SK-N-SH (cell line): ENCODE data around the gene PTPRK. TPM values are rescaled to one million over a fixed set of nuclear protein-coding genes. Genes with fewer than 3 reads are reported as not detected.

Experiments used
- CTCF ChIA-PET: fragments of 300-600, 350-600 bp; formaldehyde crosslinking; extraction: SDS; loops from one replicate; lab custom pipeline; 2021; lab: Yijun Ruan, JAX
- POLR2A ChIA-PET: fragments of 350-600 bp; sonication (Branson Sonifier 250); formaldehyde crosslinking; extraction: SDS; loops from one replicate; lab custom pipeline; 2020; ENCODE audit warnings: antibody characterized with exemption, inconsistent platforms; lab: Yijun Ruan, JAX
- DNase-seq: peaks from one replicate; pipeline ENCODE4 v3.0.0; 2012
- H2AFZ ChIP-seq: fragments of 200-600 bp; sonication (generic); 2 replicates; pipeline ENCODE4 v1.8.1; 2016; ENCODE audit warnings: antibody characterized with exemption, mild to moderate bottlenecking, low read depth
- H3F3A ChIP-seq: fragments of 200-600 bp; sonication (generic); replicated peaks from 2 replicates; pipeline ENCODE3; 2016; ENCODE audit warnings: antibody characterized with exemption, mild to moderate bottlenecking; ENCODE audit not compliant: insufficient read depth
- H3K27ac ChIP-seq, 2 experiments: fragments of 200-500 bp in 1 of 2; fragments of 200-600 bp in 1 of 2; sonication (Bioruptor generic) in 1 of 2; sonication (generic), shearing (Covaris generic) in 1 of 2; 2 replicates each; pipeline versions ENCODE4 v1.5.1 to v1.6.1; 2014 to 2016; ENCODE audit warnings: low read depth in 2 of 2, inconsistent platforms in 1 of 2, low read length in 1 of 2, mild to moderate bottlenecking in 1 of 2, mixed read lengths in 1 of 2
- H3K27me3 ChIP-seq: fragments of 200-600 bp; sonication (generic), shearing (Covaris generic); 2 replicates; pipeline ENCODE4 v1.6.1; 2016; ENCODE audit warnings: mixed run types; ENCODE audit not compliant: insufficient read depth
- H3K36me3 ChIP-seq, 2 experiments: fragments of 200-500 bp in 1 of 2; fragments of 200-600 bp in 1 of 2; sonication (Bioruptor generic) in 1 of 2; sonication (generic) in 1 of 2; replicated peaks in 1 of 2; 2 replicates each; pipeline versions ENCODE3 to v1.5.1; 2014 to 2016; ENCODE audit warnings: low read length in 1 of 2, mild to moderate bottlenecking in 1 of 2; ENCODE audit not compliant: insufficient read depth in 2 of 2, control insufficient read depth in 1 of 2
- H3K4me1 ChIP-seq, 2 experiments: fragments of 200-500 bp in 1 of 2; fragments of 200-600 bp in 1 of 2; sonication (Bioruptor generic) in 1 of 2; sonication (generic), shearing (Covaris generic) in 1 of 2; 2 replicates each; pipeline versions ENCODE4 v1.5.1 to v1.6.1; 2014 to 2016; ENCODE audit warnings: low read depth in 1 of 2, low read length in 1 of 2, mixed run types in 1 of 2; ENCODE audit not compliant: insufficient read depth in 2 of 2, control insufficient read depth in 1 of 2
- H3K4me2 ChIP-seq: fragments of 200-600 bp; sonication (generic), shearing (Covaris generic); 2 replicates; pipeline ENCODE4 v1.6.1; 2017; ENCODE audit warnings: mixed run types
- H3K4me3 ChIP-seq, 2 experiments: fragments of 200-500 bp in 1 of 2; fragments of 200-600 bp in 1 of 2; sonication (Bioruptor generic) in 1 of 2; sonication (generic), shearing (Covaris generic) in 1 of 2; 2 replicates each; pipeline versions ENCODE4 v1.5.1 to v1.8.1; 2014 to 2016; ENCODE audit warnings: low read depth in 2 of 2, inconsistent platforms in 1 of 2, low read length in 1 of 2, mild to moderate bottlenecking in 1 of 2, mixed read lengths in 1 of 2, moderate library complexity in 1 of 2
- H3K79me2 ChIP-seq: fragments of 200-600 bp; sonication (generic); 2 replicates; pipeline ENCODE4 v1.8.1; 2017; ENCODE audit warnings: mild to moderate bottlenecking; ENCODE audit not compliant: insufficient read depth
- H3K9ac ChIP-seq: fragments of 200-600 bp; sonication (generic); 2 replicates; pipeline ENCODE4 v1.6.1; 2017; ENCODE audit warnings: mixed run types
- H3K9me2 ChIP-seq: fragments of 200-600 bp; sonication (generic); 2 replicates; pipeline ENCODE4 v1.6.1; 2017; ENCODE audit warnings: mixed run types
- H3K9me3 ChIP-seq: fragments of 200-600 bp; sonication (generic); 2 replicates; pipeline ENCODE4 v1.6.1; 2017; ENCODE audit warnings: mixed run types, mild to moderate bottlenecking, moderate library complexity
- H4K20me1 ChIP-seq: fragments of 200-600 bp; sonication (generic); 2 replicates; pipeline ENCODE4 v1.6.1; 2017; ENCODE audit warnings: mild to moderate bottlenecking, mixed run types; ENCODE audit not compliant: insufficient read depth
- EP300 ChIP-seq, 2 experiments: IDR thresholded peaks; 2 replicates each; pipeline versions ENCODE4 v1.4.0 to v1.6.1; 2012; ENCODE audit warnings: borderline replicate concordance in 1 of 2, low read depth in 1 of 2, low read length in 1 of 2
- NFIC ChIP-seq: IDR thresholded peaks from 2 replicates; pipeline ENCODE4 v1.4.0; 2012; ENCODE audit warnings: borderline replicate concordance
- RAD21 ChIP-seq: IDR thresholded peaks from 2 replicates; pipeline ENCODE4 v1.6.1; 2012; ENCODE audit warnings: mild to moderate bottlenecking, low read length
- TCF12 ChIP-seq: IDR thresholded peaks from 2 replicates; pipeline ENCODE4 v1.4.0; 2012
- TEAD4 ChIP-seq: IDR thresholded peaks from 2 replicates; pipeline ENCODE4 v1.4.0; 2012; ENCODE audit warnings: mild to moderate bottlenecking, borderline replicate concordance; ENCODE audit not compliant: insufficient read depth
- WGBS: methylation state at CpG from one replicate; pipeline ENCODE4 v1.1.6; 2017; ENCODE audit warnings: low lambda C conversion rate; 5-methylcytosine and 5-hydroxymethylcytosine counted together
- polyA plus RNA-seq, 3 experiments: library from polyadenylated mRNA; depleted of rRNA; stranded (reverse); fragments of >200 nt; gene quantifications; 2 replicates each; pipeline ENCODE4 v1.2.3, GENCODE V29; 2012
- TF ChIP-seq, protein P1 (sequence below): IDR thresholded peaks from 2 replicates; pipeline ENCODE4; 2012
- TF ChIP-seq, protein P2 (sequence below): fragments of 150-350 bp; IDR thresholded peaks from 2 replicates; pipeline ENCODE4 v1.6.1; 2017; ENCODE audit warnings: antibody characterized with exemption, low read length, low read depth, borderline replicate concordance
- TF ChIP-seq, protein P3 (sequence below): IDR thresholded peaks from 2 replicates; pipeline ENCODE4 v1.4.0; 2012; ENCODE audit warnings: low read depth

Gene PTPRK
- polyA plus RNA-seq, 1 of the 3 experiments (the other 2 are of a cell fraction), result 9.5 TPM

DNA sequence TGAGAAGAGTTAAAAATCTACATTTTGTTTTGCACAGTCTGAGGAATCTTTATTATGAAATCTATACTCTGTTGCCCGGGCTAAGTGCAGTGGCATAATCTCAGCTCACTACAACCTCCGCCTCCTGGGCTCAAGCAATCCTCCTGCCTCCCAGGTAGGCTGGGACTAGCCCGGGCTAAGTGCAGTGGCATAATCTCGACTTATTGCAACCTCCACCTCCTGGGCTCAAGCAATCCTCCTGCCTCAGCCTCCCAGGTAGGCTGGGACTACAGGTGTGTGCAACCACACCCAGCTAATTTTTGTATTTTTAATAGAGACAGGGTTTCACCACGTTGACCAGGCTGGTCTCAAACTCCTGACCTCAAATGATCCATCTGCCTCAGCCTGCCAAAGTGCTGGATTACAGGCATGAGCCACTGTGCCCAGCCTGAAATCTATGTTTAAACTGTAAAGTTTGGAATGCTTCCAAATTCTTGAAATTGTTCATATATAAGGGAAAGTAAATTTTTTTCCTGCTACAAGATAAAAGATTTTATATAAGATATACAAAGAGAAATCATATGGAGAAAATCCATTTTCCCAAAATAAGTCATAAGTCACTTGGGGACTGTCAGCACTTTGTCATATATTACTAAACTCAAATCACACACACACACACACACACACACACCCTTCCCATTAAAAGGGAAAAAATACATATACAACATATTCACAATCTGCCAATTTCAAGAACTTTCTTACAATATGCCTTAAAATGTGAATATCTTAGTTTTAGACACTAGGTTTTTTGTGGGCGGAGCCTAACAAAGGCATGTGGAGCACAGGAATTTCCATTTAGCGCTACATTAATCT lies 19.4 kb downstream of the PTPRK start:
- DNase-seq, result no peak
- whole genome bisulfite sequencing, result 79% methylated on average over 7 of the region's 7 CpGs
- Histone ChIP-seq H3K9me3 (no peaks in the 10 kb centered on the region), H4K20me1 (peaks cover 22% of the 10 kb centered on the region), H3K9ac (no peak overlapping the region), H3K36me3 (peaks cover 0 to 6% of the 10 kb centered on the region in 2 experiments), H3K4me3 (no peak overlapping the region), H3K27me3 (no peaks in the 10 kb centered on the region), H3F3A (no peaks in the 10 kb centered on the region), H3K4me1 (peaks cover 0 to 18% of the 10 kb centered on the region in 2 experiments; a peak in 1 of 4 replicates), H2AFZ (no peak overlapping the region), H3K9me2 (no peaks in the 10 kb centered on the region), H3K79me2 (peaks cover 76% of the 10 kb centered on the region), H3K4me2 (no peak overlapping the region), H3K27ac (no peak overlapping the region)
- TF ChIP-seq EP300 (IDR thresholded peaks at IDR 0.05; ENCODE audit: borderline replicate concordance in 1 of 2, low read depth in 1 of 2, low read length in 1 of 2), result no peak
- peak; percentile 47 for TF ChIP-seq TCF12
- TF ChIP-seq, protein P1, sequence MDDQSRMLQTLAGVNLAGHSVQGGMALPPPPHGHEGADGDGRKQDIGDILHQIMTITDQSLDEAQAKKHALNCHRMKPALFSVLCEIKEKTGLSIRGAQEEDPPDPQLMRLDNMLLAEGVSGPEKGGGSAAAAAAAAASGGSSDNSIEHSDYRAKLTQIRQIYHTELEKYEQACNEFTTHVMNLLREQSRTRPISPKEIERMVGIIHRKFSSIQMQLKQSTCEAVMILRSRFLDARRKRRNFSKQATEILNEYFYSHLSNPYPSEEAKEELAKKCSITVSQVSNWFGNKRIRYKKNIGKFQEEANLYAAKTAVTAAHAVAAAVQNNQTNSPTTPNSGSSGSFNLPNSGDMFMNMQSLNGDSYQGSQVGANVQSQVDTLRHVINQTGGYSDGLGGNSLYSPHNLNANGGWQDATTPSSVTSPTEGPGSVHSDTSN, result peak; percentile 48; the same call in 1 of the 2 replicates
- no peak for TF ChIP-seq RAD21
- 0 out of 2 replicates have a peak, but pooled peaks have one; percentile 35 for TF ChIP-seq TEAD4
- TF ChIP-seq, protein P2, sequence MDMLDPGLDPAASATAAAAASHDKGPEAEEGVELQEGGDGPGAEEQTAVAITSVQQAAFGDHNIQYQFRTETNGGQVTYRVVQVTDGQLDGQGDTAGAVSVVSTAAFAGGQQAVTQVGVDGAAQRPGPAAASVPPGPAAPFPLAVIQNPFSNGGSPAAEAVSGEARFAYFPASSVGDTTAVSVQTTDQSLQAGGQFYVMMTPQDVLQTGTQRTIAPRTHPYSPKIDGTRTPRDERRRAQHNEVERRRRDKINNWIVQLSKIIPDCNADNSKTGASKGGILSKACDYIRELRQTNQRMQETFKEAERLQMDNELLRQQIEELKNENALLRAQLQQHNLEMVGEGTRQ, result no peak
- TF ChIP-seq NFIC, result peak; percentile 46; the same call in 1 of the 2 replicates
- POLR2A ChIA-PET, result no interaction called here
- CTCF ChIA-PET, result no interaction called here

DNA sequence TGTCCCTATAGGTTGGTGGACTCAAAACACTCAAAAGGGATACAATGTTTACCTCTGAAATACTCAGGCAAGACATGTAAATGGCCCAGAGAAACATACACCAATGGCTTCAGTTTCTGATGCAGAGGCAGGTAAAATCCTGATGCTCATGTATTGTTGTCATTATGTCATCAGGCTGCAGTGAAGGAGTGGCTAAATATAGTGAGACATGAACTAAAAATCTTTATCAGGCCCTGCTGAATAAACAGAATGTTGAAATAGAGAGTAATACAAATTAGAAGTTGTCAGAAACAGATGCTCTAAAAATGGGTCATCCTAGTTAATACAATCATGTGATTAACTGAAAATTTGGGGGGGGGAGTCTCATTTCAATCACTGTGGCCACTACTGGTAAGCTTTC lies 20.4 kb downstream of the PTPRK start:
- CTCF ChIA-PET, result interaction anchor here (1.0 kb wide), 1 partner anchor 225 kb away, joined by 4 read pairs; no protein-coding TSS in a partner anchor
- Histone ChIP-seq H4K20me1 (peaks cover 17% of the 10 kb centered on the region), H3K9me2 (no peaks in the 10 kb centered on the region), H2AFZ (no peak overlapping the region), H3K9ac (no peak overlapping the region), H3K79me2 (peaks cover 66% of the 10 kb centered on the region), H3K4me2 (no peak overlapping the region), H3K4me1 (peaks cover 0 to 18% of the 10 kb centered on the region in 2 experiments; a peak in 1 of 4 replicates), H3F3A (no peaks in the 10 kb centered on the region), H3K36me3 (peaks cover 0 to 6% of the 10 kb centered on the region in 2 experiments), H3K4me3 (no peak overlapping the region), H3K27me3 (no peaks in the 10 kb centered on the region), H3K27ac (no peak overlapping the region), H3K9me3 (no peaks in the 10 kb centered on the region)
- DNase-seq, result no peak
- POLR2A ChIA-PET, result no interaction called here
- TF ChIP-seq, protein P3, sequence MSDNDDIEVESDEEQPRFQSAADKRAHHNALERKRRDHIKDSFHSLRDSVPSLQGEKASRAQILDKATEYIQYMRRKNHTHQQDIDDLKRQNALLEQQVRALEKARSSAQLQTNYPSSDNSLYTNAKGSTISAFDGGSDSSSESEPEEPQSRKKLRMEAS, result no peak
